ENCODE results near the gene STX19. TPM values are rescaled to one million over a fixed set of nuclear protein-coding genes. Genes with fewer than 3 reads are reported as not detected.
A peak's percentile ranks its signal among the peaks of the same experiment; 100 is the strongest.
"Not testable (repeated sequence)": the region's sequence is repeated elsewhere in the genome, so short reads cannot be mapped to it uniquely, and the experiment has no call there.

STX19 gene
- total RNA-seq, 1 experiment from 2014 or later, result not detected

GRCh38 chr3:93979850-93980676, 48.3 kb downstream of the STX19 start, which contains the start of gene ARL13B:
TSS of gene ARL13B (plus strand) at chr3:93980155. CDS start at chr3:93980424, 269 bp downstream.
- peak; percentile 98 for DNase-seq (ENCODE audit: low read depth)

- peak; percentile 88 for DNase-seq (ENCODE audit: low read depth)
Observed at GRCh38 chr3:93973131-93974126, 55.0 kb downstream of the STX19 start, which contains the start of gene PROS1. TSS of gene PROS1 (minus strand) at chr3:93973896. CDS start at chr3:93973749, 147 bp downstream.

GRCh38 chr3:93969997-93970396, 58.4 kb downstream of the STX19 start:
- DNase-seq (ENCODE audit: low read depth), result no peak

GRCh38 chr3:93969443-93969842, 59.0 kb downstream of the STX19 start:
- DNase-seq (ENCODE audit: low read depth), result peak; percentile 86

- DNase-seq (ENCODE audit: low read depth), result not testable (repeated sequence)
Observed at GRCh38 chr3:93965106-93965505, 63.3 kb downstream of the STX19 start.

Other genes starting within 250 kb of the STX19 start
- gene PROS1, start 54.7 kb downstream of the STX19 start, total RNA-seq (2014; rRNA removed), result 73.7 and 75.9 TPM in 2 replicates
- gene ARL13B, start 48.4 kb downstream of the STX19 start, total RNA-seq (2014; rRNA removed), result 13.1 and 13.4 TPM in 2 replicates
- gene DHFR2, start 34.3 kb upstream of the STX19 start, total RNA-seq (2014; rRNA removed), result 3.5 and 4.2 TPM in 2 replicates
- 8.5 and 9.0 TPM in 2 replicates for gene NSUN3, start 34.5 kb upstream of the STX19 start, total RNA-seq (2014; rRNA removed)

Measured in LHCN-M2 (cell line).